Common myeloid progenitor, CD34-positive (primary cell): Measurements from ENCODE around the gene CCDC175. TPM values are rescaled to one million over a fixed set of nuclear protein-coding genes. Genes with fewer than 3 reads are reported as not detected.
A peak's percentile ranks its signal among the peaks of the same experiment; 100 is the strongest.

Experiments
- CTCF ChIA-PET: fragments of 350-600 bp; sonication (Branson Sonifier 250); formaldehyde crosslinking; loops from one replicate; lab custom pipeline; 2021; ENCODE audit warnings: antibody characterized with exemption; lab: Charles Lee
- POLR2A ChIA-PET: fragments of 350-600 bp; sonication (Branson Sonifier 250); formaldehyde crosslinking; loops from one replicate; lab custom pipeline; 2021; ENCODE audit warnings: antibody characterized with exemption; lab: Charles Lee
- DNase-seq, 3 donors: peaks; one replicate each; pipeline versions ENCODE4 v3.0.0 to v3.0.0-alpha.2; 2013
- H3K27ac ChIP-seq, 2 experiments: 1 replicate in 1 of 2; 2 replicates in 1 of 2; pipeline ENCODE4 v1.7.0; 2013; ENCODE audit warnings: inconsistent platforms in 2 of 2, low read length in 2 of 2, mild to moderate bottlenecking in 2 of 2, low read depth in 1 of 2, moderate library complexity in 1 of 2; ENCODE audit not compliant: severe bottlenecking in 2 of 2, insufficient read depth in 1 of 2, poor library complexity in 1 of 2
- H3K27me3 ChIP-seq, 5 experiments: replicated peaks in 2 of 5; 1 replicate in 3 of 5; 2 replicates in 2 of 5; pipeline versions ENCODE4 v1.6.1 to v1.7.0; 2013; ENCODE audit warnings: low read length in 4 of 5, mild to moderate bottlenecking in 2 of 5, moderate library complexity in 2 of 5, inconsistent platforms in 1 of 5; ENCODE audit not compliant: insufficient read depth in 5 of 5, control insufficient read depth in 4 of 5
- H3K36me3 ChIP-seq, 4 experiments: 1 replicate in 2 of 4; 2 replicates in 2 of 4; pipeline versions ENCODE4 v1.6.1 to v1.7.0; 2013; ENCODE audit warnings: low read length in 3 of 4, control low read depth in 1 of 4, mild to moderate bottlenecking in 1 of 4; ENCODE audit not compliant: control insufficient read depth in 4 of 4, insufficient read depth in 4 of 4
- H3K4me1 ChIP-seq, 4 experiments: 1 replicate in 3 of 4; 2 replicates in 1 of 4; pipeline versions ENCODE4 v1.6.1 to v1.7.1; 2013; ENCODE audit warnings: low read length in 3 of 4, mild to moderate bottlenecking in 3 of 4, control low read depth in 1 of 4, inconsistent platforms in 1 of 4, moderate library complexity in 1 of 4; ENCODE audit not compliant: control insufficient read depth in 4 of 4, insufficient read depth in 4 of 4; ENCODE audit errors: control extremely low read depth in 1 of 4
- H3K4me3 ChIP-seq, 7 experiments: 1 replicate in 4 of 7; 2 replicates in 3 of 7; pipeline versions ENCODE4 v1.5.1 to v1.7.0; 2013; ENCODE audit warnings: mild to moderate bottlenecking in 7 of 7, low read length in 6 of 7, moderate library complexity in 6 of 7, inconsistent platforms in 2 of 7, low read depth in 2 of 7, control low read depth in 1 of 7; ENCODE audit not compliant: insufficient read depth in 4 of 7, control insufficient read depth in 1 of 7; ENCODE audit errors: extremely low read depth in 1 of 7
- H3K9me3 ChIP-seq, 5 experiments: 1 replicate in 4 of 5; 2 replicates in 1 of 5; pipeline versions ENCODE4 v1.6.1 to v1.7.1; 2013; ENCODE audit warnings: low read length in 4 of 5, mild to moderate bottlenecking in 2 of 5, inconsistent platforms in 1 of 5, low read depth in 1 of 5, moderate library complexity in 1 of 5; ENCODE audit not compliant: control insufficient read depth in 4 of 5, insufficient read depth in 2 of 5; ENCODE audit errors: control extremely low read depth in 1 of 5
- WGBS: methylation state at CpG from one replicate; pipeline ENCODE4 v1.1.5; 2013; ENCODE audit not compliant: insufficient coverage; 5-methylcytosine and 5-hydroxymethylcytosine counted together
- polyA plus RNA-seq: library from polyadenylated mRNA; unstranded; fragments of 120-200 nt; gene quantifications from one replicate; pipeline ENCODE4 v1.2.1, GENCODE V29; 2013

Gene CCDC175
- 13.6 TPM for polyA plus RNA-seq

GRCh38 chr14:59576332-59577294 lies at the start of gene CCDC175:
TSS of gene CCDC175 (minus strand) at chr14:59576812. CDS start at chr14:59576775, 37 bp downstream.
- POLR2A ChIA-PET, result interaction anchor here (0.6 to 1.2 kb wide), 3 partner anchors 69 to 373 kb away, joined by 3 to 5 read pairs (median 3); no protein-coding TSS in a partner anchor
- no peaks in the 10 kb centered on the region for H3K27me3 ChIP-seq
- H3K4me3 ChIP-seq, result peak within 1 kb of the TSS; percentile 70 to 98 (median 91)
- H3K9me3 ChIP-seq, result no peaks in the 10 kb centered on the region
- WGBS, result 25% methylated on average over 30 of the region's 46 CpGs
- peak within 1 kb of the TSS; percentile 78 to 90 for H3K27ac ChIP-seq
- peak; percentile 94 to 97 (median 97) for DNase-seq
- H3K36me3 ChIP-seq, result no peaks in the 10 kb centered on the region
- peaks cover 3 to 41% (median 11%) of the 10 kb centered on the region in 4 experiments for H3K4me1 ChIP-seq
- CTCF ChIA-PET, result interaction anchor here (0.7 to 16.3 kb wide), 24 partner anchors 10 to 321 kb away, joined by 3 to 536 read pairs (median 5); partner anchors contain the start of genes GPR135, JKAMP and L3HYPDH

GRCh38 chr14:59622631-59623030 lies 46.0 kb upstream of the CCDC175 start:
- CTCF ChIA-PET, result interaction anchor here (1.0 to 2.1 kb wide), 2 partner anchors 10 to 45 kb away, joined by 3 to 12 read pairs; no protein-coding TSS in a partner anchor
- WGBS, result no CpG with 5 or more reads among the region's 2 CpGs
- no peaks in the 10 kb centered on the region for H3K36me3 ChIP-seq
- H3K4me3 ChIP-seq, result no peak overlapping the region
- H3K9me3 ChIP-seq, result peaks cover 0 to 2% (median 0%) of the 10 kb centered on the region in 5 experiments
- H3K27me3 ChIP-seq, result peaks cover 0 to 6% (median 1%) of the 10 kb centered on the region in 5 experiments
- no peak overlapping the region for H3K27ac ChIP-seq
- H3K4me1 ChIP-seq, result no peaks in the 10 kb centered on the region
- POLR2A ChIA-PET, result no interaction called here
- no peak for DNase-seq

- Histone ChIP-seq H3K36me3 (no peaks in the 10 kb centered on the region), H3K9me3 (peaks cover 0 to 2% (median 0%) of the 10 kb centered on the region in 5 experiments), H3K4me3 (no peak overlapping the region), H3K4me1 (no peaks in the 10 kb centered on the region), H3K27me3 (peaks cover 0 to 6% (median 0%) of the 10 kb centered on the region in 5 experiments), H3K27ac (no peak overlapping the region)
- DNase-seq, result no peak
- CTCF ChIA-PET, result no interaction called here
- POLR2A ChIA-PET, result no interaction called here
- WGBS, result 79% methylated on average over 2 of the region's 2 CpGs
Measured at GRCh38 chr14:59619061-59619460, 42.4 kb upstream of the CCDC175 start.

- no peaks in the 10 kb centered on the region for H3K27me3 ChIP-seq
- CTCF ChIA-PET, result no interaction called here
- H3K4me3 ChIP-seq, result no peak overlapping the region
- peaks cover 0 to 1% (median 0%) of the 10 kb centered on the region in 5 experiments for H3K9me3 ChIP-seq
- no peak overlapping the region for H3K27ac ChIP-seq
- POLR2A ChIA-PET, result no interaction called here
- no peaks in the 10 kb centered on the region for H3K36me3 ChIP-seq
- DNase-seq, result no peak
- 68% methylated on average over 3 of the region's 3 CpGs for WGBS
- no peaks in the 10 kb centered on the region for H3K4me1 ChIP-seq
Measured at GRCh38 chr14:59601056-59601455, 24.4 kb upstream of the CCDC175 start.

GRCh38 chr14:59600211-59600945 lies 23.8 kb upstream of the CCDC175 start:
- H3K4me3 ChIP-seq, result no peak overlapping the region
- no peak overlapping the region for H3K27ac ChIP-seq
- WGBS, result no CpG with 5 or more reads among the region's 2 CpGs
- DNase-seq, result no peak
- H3K27me3 ChIP-seq, result no peaks in the 10 kb centered on the region
- ChIA-PET POLR2A (interaction anchor here (0.6 kb wide), 1 partner anchor 8 kb away, joined by 3 read pairs; no protein-coding TSS in a partner anchor), CTCF (interaction anchor here (0.6 to 0.7 kb wide), 2 partner anchors 88 to 106 kb away, joined by 3 to 4 read pairs; no protein-coding TSS in a partner anchor)
- peaks cover 0 to 1% (median 0%) of the 10 kb centered on the region in 5 experiments for H3K9me3 ChIP-seq
- no peaks in the 10 kb centered on the region for H3K36me3 ChIP-seq
- no peaks in the 10 kb centered on the region for H3K4me1 ChIP-seq

GRCh38 chr14:59595071-59595470 lies 18.5 kb upstream of the CCDC175 start:
- no peak overlapping the region for H3K27ac ChIP-seq
- no peaks in the 10 kb centered on the region for H3K4me1 ChIP-seq
- H3K9me3 ChIP-seq, result peaks cover 0 to 6% (median 2%) of the 10 kb centered on the region in 5 experiments
- ChIA-PET CTCF (interaction anchor here (0.9 kb wide), 1 partner anchor 732 kb away, joined by 3 read pairs; no protein-coding TSS in a partner anchor), POLR2A (no interaction called here)
- no peak for DNase-seq
- H3K27me3 ChIP-seq, result no peaks in the 10 kb centered on the region
- WGBS, result 97% methylated on average over 4 of the region's 6 CpGs
- H3K4me3 ChIP-seq, result no peak overlapping the region
- H3K36me3 ChIP-seq, result no peaks in the 10 kb centered on the region
